ENCODE data around the gene BLM.

BLM gene

DNA sequence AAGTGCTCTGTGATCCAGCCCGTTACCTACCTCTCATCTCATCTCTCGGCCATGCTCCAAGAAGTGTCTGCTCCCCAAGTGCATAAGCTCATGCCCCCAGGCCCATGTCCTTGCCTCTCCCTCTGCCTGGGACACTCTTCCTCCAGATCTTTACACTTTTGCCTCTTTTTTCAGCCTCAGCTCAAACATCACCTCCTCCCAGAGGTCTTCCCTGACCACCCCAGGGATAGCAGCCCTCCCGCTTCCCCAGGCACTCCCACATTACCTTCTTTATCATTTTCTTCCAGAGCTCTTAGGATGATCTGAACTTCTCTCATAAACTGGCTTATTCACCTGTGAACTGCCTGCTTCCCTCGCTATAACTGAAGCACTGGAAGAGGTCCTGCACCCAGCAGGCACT is 148.6 kb downstream of the BLM start:
- no peak for DNase-seq (ENCODE audit: low spot score)
- in situ Hi-C loops (cut with MboI; ENCODE audit: low sequenced_read_pairs, unreplicated experiment), result no loop called here

More for the DNA sequence above, 148.6 kb downstream of the BLM start:
- TF ChIP-seq, protein P1, sequence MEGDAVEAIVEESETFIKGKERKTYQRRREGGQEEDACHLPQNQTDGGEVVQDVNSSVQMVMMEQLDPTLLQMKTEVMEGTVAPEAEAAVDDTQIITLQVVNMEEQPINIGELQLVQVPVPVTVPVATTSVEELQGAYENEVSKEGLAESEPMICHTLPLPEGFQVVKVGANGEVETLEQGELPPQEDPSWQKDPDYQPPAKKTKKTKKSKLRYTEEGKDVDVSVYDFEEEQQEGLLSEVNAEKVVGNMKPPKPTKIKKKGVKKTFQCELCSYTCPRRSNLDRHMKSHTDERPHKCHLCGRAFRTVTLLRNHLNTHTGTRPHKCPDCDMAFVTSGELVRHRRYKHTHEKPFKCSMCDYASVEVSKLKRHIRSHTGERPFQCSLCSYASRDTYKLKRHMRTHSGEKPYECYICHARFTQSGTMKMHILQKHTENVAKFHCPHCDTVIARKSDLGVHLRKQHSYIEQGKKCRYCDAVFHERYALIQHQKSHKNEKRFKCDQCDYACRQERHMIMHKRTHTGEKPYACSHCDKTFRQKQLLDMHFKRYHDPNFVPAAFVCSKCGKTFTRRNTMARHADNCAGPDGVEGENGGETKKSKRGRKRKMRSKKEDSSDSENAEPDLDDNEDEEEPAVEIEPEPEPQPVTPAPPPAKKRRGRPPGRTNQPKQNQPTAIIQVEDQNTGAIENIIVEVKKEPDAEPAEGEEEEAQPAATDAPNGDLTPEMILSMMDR (IDR thresholded peaks at IDR 0.05; ENCODE audit: borderline replicate concordance, control extremely low read depth, extremely low read depth, insufficient read depth, missing control alignments), result no peak
